HepG2 (cell line): ENCODE results near the gene PIEZO1. TPM values are rescaled to one million over a fixed set of nuclear protein-coding genes. Genes with fewer than 3 reads are reported as not detected.

Source experiments
- ATAC-seq: fragments of 200-7000 bp; cut with Tn5 transposase; 3 replicates; pipeline ENCODE4 v1.9.1; 2020; ENCODE audit warnings: mild to moderate bottlenecking, moderate library complexity
- BruUV-seq: library from RNA; stranded (reverse); fragments of 400-500 nt; replicated peaks from 2 replicates; lab custom pipeline; 2021; lab: Mats Ljungman, UMichigan
- CTCF ChIA-PET: fragments of 300-600 bp; formaldehyde crosslinking; extraction: SDS; loops from one replicate; lab custom pipeline; 2021; ENCODE audit warnings: low total read pairs, inconsistent platforms, low intra/inter-chr PET ratio; lab: Yijun Ruan, JAX
- POLR2A ChIA-PET: fragments of 350-600 bp; sonication (Branson Sonifier 250); formaldehyde crosslinking; loops from one replicate; lab custom pipeline; 2020; ENCODE audit warnings: antibody characterized with exemption, inconsistent platforms; lab: Yijun Ruan, JAX
- DNase-seq: peaks from one replicate; pipeline ENCODE4 v3.0.0-alpha.2; 2015; ENCODE audit warnings: low spot score
- FAIRE-seq: peaks from 3 replicates; lab custom pipeline; 2011; peaks lifted over from hg19 to GRCh38; lab: Jason Lieb, UNC
- H2AFZ ChIP-seq: one replicate; pipeline ENCODE4 v1.6.1; 2011; ENCODE audit warnings: low read length, inconsistent platforms
- H3K27ac ChIP-seq: fragments of 300-600 bp; 3 replicates; pipeline ENCODE4 v1.8.0; 2011; ENCODE audit warnings: mixed run types, mild to moderate bottlenecking, mixed read lengths, low read length, inconsistent platforms; ENCODE audit not compliant: insufficient read depth; ENCODE audit errors: extremely low read length
- H3K27me3 ChIP-seq, 2 experiments: fragments of 200-600 bp in 1 of 2; 2 replicates in 1 of 2; 3 replicates in 1 of 2; pipeline versions ENCODE4 v1.6.0 to v1.8.0; 2011; ENCODE audit warnings: low read length in 2 of 2, mild to moderate bottlenecking in 2 of 2, moderate library complexity in 2 of 2, inconsistent platforms in 1 of 2; ENCODE audit not compliant: insufficient read depth in 2 of 2, control insufficient read depth in 1 of 2
- H3K36me3 ChIP-seq, 2 experiments: fragments of 200-600 bp in 1 of 2; replicated peaks in 1 of 2; 2 replicates in 1 of 2; 3 replicates in 1 of 2; pipeline versions ENCODE4 v1.5.1 to v1.8.0; 2011; ENCODE audit warnings: low read length in 2 of 2, inconsistent platforms in 1 of 2; ENCODE audit not compliant: insufficient read depth in 2 of 2, control insufficient read depth in 1 of 2
- H3K4me1 ChIP-seq: 2 replicates; pipeline ENCODE4 v1.5.1; 2012; ENCODE audit warnings: low read length, inconsistent platforms; ENCODE audit not compliant: insufficient read depth
- H3K4me2 ChIP-seq: 2 replicates; pipeline ENCODE4 v1.6.0; 2011; ENCODE audit warnings: low read depth, low read length, inconsistent platforms
- H3K4me3 ChIP-seq, 3 experiments: fragments of 200-600 bp in 1 of 3; sonication (generic), shearing (Covaris generic) in 1 of 3; replicated peaks in 1 of 3; 2 replicates each; pipeline ENCODE4 v1.5.1; 2011 to 2016; ENCODE audit warnings: low read length in 3 of 3, inconsistent platforms in 2 of 3, low read depth in 2 of 3, mild to moderate bottlenecking in 2 of 3, control low read depth in 1 of 3, mixed read lengths in 1 of 3; ENCODE audit not compliant: insufficient read depth in 1 of 3
- H3K79me2 ChIP-seq: one replicate; pipeline ENCODE4 v1.6.1; 2011; ENCODE audit warnings: low read length, inconsistent platforms; ENCODE audit not compliant: insufficient read depth
- H3K9ac ChIP-seq: 2 replicates; pipeline ENCODE4 v1.6.0; 2011; ENCODE audit warnings: mild to moderate bottlenecking, low read depth, low read length, inconsistent platforms; ENCODE audit not compliant: insufficient read depth
- H3K9me3 ChIP-seq: 2 replicates; pipeline ENCODE4 v1.5.1; 2012; ENCODE audit warnings: mild to moderate bottlenecking, low read length
- H4K20me1 ChIP-seq: 2 replicates; pipeline ENCODE4 v1.6.0; 2011; ENCODE audit warnings: inconsistent platforms, mild to moderate bottlenecking, low read length, moderate library complexity; ENCODE audit not compliant: insufficient read depth
- AGO2 ChIP-seq: fragments of 200-400 bp; formaldehyde crosslinking; optimal IDR thresholded peaks from 2 replicates; pipeline ENCODE3; 2017; ENCODE audit warnings: mild to moderate bottlenecking, low read depth, low read length, moderate library complexity
- AHR ChIP-seq: IDR thresholded peaks from 2 replicates; pipeline ENCODE4 v1.6.1; 2018; ENCODE audit warnings: missing genetic modification reagents, missing compliant biosample characterization
- HNRNPL ChIP-seq: fragments of 200-400 bp; formaldehyde crosslinking; IDR thresholded peaks from 2 replicates; pipeline ENCODE4 v1.6.1; 2017; ENCODE audit warnings: mild to moderate bottlenecking, low read depth, low read length
- KDM2A ChIP-seq: sonication (generic); formaldehyde crosslinking; IDR thresholded peaks from 2 replicates; pipeline ENCODE4 v1.4.0; 2020; ENCODE audit warnings: low read depth, missing genetic modification reagents, borderline replicate concordance
- POGZ ChIP-seq: sonication (generic); formaldehyde crosslinking; IDR thresholded peaks from 2 replicates; pipeline ENCODE4 v1.4.0; 2020; ENCODE audit warnings: mild to moderate bottlenecking, missing genetic modification reagents
- RBFOX2 ChIP-seq: fragments of 200-400 bp; formaldehyde crosslinking; IDR thresholded peaks from 2 replicates; pipeline ENCODE4 v1.6.1; 2017; ENCODE audit warnings: low read depth, mild to moderate bottlenecking, low read length
- SRSF1 ChIP-seq: fragments of 200-400 bp; formaldehyde crosslinking; optimal IDR thresholded peaks from 2 replicates; pipeline ENCODE3; 2017; ENCODE audit warnings: mild to moderate bottlenecking, low read depth, low read length, moderate library complexity
- TOPORS ChIP-seq: sonication (generic); formaldehyde crosslinking; IDR thresholded peaks from 2 replicates; pipeline ENCODE4 v1.8.0; 2023; ENCODE audit warnings: mild to moderate bottlenecking, missing genetic modification reagents
- ZBTB1 ChIP-seq: sonication (generic); formaldehyde crosslinking; IDR thresholded peaks from 2 replicates; pipeline ENCODE4 v1.4.0; 2020; ENCODE audit warnings: missing genetic modification reagents, borderline replicate concordance
- ZNF124 ChIP-seq: sonication (generic); formaldehyde crosslinking; IDR thresholded peaks from 2 replicates; pipeline ENCODE4 v1.4.0; 2020; ENCODE audit warnings: missing genetic modification reagents
- ZNF263 ChIP-seq: sonication (generic); formaldehyde crosslinking; IDR thresholded peaks from 2 replicates; pipeline ENCODE4 v1.4.0; 2020; ENCODE audit warnings: missing genetic modification reagents
- WGBS: methylation state at CpG from one replicate; pipeline ENCODE4 v1.1.6; 2017; ENCODE audit warnings: low lambda C conversion rate; 5-methylcytosine and 5-hydroxymethylcytosine counted together
- in situ Hi-C: cut with HindIII; loops from 2 replicates; pipeline ENCODE4 v1.10.0; 2017; ENCODE audit warnings: low pct_unique_long_range_greater_than_20kb; ENCODE audit not compliant: extremely low pct_ligation_motif_present
- intact Hi-C: fragments of 100-400 bp; cut with micrococcal nuclease; formaldehyde crosslinking; loops from one replicate; pipeline ENCODE4 v1.10.0; 2022; ENCODE audit not compliant: unreplicated experiment
- polyA plus RNA-seq, 8 experiments: library from polyadenylated mRNA; depleted of rRNA in 3 of 8; stranded (reverse) in 7 of 8; unstranded in 1 of 8; fragments of >200 nt; fragmentation: Illumina TruSeq in 4 of 8; extraction: Trizol in 4 of 8; gene quantifications; 2 replicates each; pipeline versions ENCODE4 v1.2.1 to v1.2.3, GENCODE V29; 2011 to 2016; ENCODE audit warnings: low read depth in 4 of 8, missing spikeins in 1 of 8, mixed read lengths in 1 of 8; ENCODE audit not compliant: insufficient read depth in 1 of 8
- total RNA-seq, 5 experiments: library from RNA; depleted of rRNA; stranded (reverse); fragments of >200 nt; fragmentation: Illumina TruSeq; extraction: Trizol; gene quantifications; 2 replicates each; pipeline ENCODE4 v1.2.3, GENCODE V29; 2016; ENCODE audit warnings: low read depth in 1 of 5
- TF ChIP-seq, protein P1 (sequence below): sonication (generic); formaldehyde crosslinking; IDR thresholded peaks from 2 replicates; pipeline ENCODE4 v1.4.0; 2020; ENCODE audit warnings: mild to moderate bottlenecking, missing genetic modification reagents
- TF ChIP-seq, protein P2 (sequence below): sonication (generic); formaldehyde crosslinking; IDR thresholded peaks from 2 replicates; pipeline ENCODE4 v1.4.0; 2020; ENCODE audit warnings: low read depth, missing genetic modification reagents

The PIEZO1 gene
- total and polyA plus RNA-seq, 2 of the 13 experiments (the other 11 are each of a cell fraction or from before 2014, with no cell fraction given): 67.9 to 85.0 TPM

DNA sequence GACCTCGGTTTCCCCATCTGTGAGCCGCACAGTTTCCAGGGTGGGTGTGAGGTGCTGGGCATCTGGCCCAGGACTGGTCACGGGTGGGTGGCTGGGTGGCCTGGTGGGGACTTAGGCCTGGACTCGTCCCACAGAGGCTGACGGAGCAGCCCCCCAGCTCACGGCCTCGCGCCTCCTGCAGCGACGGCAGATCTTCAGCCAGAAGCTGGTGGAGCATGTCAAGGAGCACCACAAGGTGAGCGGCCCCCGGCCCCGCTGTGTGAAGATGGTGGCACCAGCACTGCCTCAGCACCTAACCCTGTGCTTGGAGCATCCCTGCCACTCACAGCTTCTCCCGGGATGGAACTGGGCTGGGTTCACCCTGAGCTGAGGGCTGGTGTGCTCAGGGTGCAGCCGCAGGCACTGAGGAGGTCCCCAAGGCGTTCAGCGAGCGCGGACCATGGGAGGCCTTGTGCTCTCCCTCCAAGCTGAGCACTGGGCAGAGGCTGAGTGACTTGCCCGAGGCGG, 20.9 kb upstream of the PIEZO1 start:
- no peak for DNase-seq
- BruUV-seq: no TSS peak
- H3K4me2 ChIP-seq: no peak overlapping the region
- peak; percentile 47; the same call in 1 of the 2 replicates for TF ChIP-seq ZNF263 (CRISPR knock-in tag)
- peak; percentile 80 for TF ChIP-seq AGO2
- TF ChIP-seq, protein P1, sequence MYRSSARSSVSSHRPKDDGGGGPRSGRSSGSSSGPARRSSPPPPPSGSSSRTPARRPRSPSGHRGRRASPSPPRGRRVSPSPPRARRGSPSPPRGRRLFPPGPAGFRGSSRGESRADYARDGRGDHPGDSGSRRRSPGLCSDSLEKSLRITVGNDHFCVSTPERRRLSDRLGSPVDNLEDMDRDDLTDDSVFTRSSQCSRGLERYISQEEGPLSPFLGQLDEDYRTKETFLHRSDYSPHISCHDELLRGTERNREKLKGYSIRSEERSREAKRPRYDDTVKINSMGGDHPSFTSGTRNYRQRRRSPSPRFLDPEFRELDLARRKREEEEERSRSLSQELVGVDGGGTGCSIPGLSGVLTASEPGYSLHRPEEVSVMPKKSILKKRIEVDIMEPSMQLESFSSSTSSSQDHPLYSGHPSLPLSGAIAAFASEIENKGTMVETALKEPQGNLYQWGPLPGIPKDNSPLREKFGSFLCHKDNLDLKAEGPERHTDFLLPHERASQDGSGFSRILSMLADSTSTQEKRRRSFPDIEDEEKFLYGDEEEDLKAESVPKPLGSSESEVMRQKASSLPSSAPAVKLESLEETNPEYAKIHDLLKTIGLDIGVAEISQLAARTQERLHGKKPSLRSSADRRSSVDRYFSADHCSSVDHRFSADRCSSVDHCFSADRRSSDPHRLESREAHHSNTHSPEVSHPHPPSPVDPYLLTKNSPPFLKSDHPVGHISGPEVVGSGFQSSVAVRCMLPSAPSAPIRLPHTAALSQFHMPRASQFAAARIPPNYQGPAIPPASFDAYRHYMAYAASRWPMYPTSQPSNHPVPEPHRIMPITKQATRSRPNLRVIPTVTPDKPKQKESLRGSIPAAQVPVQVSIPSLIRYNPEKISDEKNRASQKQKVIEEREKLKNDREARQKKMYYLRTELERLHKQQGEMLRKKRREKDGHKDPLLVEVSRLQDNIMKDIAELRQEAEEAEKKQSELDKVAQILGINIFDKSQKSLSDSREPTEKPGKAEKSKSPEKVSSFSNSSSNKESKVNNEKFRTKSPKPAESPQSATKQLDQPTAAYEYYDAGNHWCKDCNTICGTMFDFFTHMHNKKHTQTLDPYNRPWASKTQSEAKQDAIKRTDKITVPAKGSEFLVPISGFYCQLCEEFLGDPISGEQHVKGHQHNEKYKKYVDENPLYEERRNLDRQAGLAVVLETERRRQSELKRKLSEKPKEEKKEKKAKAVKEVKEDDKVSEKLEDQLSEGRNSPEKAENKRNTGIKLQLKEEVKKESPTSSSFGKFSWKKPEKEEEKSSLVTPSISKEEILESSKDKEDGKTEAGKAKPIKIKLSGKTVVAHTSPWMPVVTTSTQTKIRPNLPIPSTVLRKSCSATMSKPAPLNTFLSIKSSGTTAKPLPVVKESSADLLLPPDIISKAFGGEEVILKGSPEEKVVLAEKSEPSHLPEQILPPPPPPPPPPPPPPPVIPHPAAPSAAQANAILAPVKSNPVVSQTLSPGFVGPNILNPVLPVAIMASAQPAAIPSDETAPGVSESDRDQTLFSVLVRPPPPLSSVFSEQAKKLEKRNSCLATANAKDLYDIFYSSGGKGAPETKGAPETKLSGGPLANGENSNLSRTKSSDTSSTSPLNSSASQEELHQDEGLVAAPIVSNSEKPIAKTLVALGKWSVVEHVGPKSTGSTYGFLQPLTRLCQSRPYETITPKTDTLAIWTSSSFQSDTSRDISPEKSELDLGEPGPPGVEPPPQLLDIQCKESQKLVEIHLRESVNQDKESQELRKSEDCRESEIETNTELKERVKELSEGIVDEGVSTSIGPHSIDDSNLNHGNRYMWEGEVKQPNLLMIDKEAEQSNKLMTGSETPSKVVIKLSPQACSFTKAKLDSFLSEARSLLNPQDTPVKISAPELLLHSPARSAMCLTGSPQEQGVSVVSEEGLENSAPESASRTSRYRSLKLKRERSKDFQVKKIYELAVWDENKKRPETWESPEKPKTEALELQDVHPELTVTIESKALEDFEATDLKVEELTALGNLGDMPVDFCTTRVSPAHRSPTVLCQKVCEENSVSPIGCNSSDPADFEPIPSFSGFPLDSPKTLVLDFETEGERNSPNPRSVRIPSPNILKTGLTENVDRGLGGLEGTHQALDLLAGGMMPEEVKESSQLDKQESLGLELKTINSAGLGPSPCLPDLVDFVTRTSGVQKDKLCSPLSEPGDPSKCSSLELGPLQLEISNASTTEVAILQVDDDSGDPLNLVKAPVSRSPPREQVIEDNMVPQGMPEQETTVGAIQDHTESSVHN (CRISPR knock-in tag): no peak
- TF ChIP-seq ZNF124: no peak
- 0 out of 2 replicates have a peak, but pooled peaks have one; percentile 18 for TF ChIP-seq POGZ (CRISPR knock-in tag)
- TF ChIP-seq, protein P2, sequence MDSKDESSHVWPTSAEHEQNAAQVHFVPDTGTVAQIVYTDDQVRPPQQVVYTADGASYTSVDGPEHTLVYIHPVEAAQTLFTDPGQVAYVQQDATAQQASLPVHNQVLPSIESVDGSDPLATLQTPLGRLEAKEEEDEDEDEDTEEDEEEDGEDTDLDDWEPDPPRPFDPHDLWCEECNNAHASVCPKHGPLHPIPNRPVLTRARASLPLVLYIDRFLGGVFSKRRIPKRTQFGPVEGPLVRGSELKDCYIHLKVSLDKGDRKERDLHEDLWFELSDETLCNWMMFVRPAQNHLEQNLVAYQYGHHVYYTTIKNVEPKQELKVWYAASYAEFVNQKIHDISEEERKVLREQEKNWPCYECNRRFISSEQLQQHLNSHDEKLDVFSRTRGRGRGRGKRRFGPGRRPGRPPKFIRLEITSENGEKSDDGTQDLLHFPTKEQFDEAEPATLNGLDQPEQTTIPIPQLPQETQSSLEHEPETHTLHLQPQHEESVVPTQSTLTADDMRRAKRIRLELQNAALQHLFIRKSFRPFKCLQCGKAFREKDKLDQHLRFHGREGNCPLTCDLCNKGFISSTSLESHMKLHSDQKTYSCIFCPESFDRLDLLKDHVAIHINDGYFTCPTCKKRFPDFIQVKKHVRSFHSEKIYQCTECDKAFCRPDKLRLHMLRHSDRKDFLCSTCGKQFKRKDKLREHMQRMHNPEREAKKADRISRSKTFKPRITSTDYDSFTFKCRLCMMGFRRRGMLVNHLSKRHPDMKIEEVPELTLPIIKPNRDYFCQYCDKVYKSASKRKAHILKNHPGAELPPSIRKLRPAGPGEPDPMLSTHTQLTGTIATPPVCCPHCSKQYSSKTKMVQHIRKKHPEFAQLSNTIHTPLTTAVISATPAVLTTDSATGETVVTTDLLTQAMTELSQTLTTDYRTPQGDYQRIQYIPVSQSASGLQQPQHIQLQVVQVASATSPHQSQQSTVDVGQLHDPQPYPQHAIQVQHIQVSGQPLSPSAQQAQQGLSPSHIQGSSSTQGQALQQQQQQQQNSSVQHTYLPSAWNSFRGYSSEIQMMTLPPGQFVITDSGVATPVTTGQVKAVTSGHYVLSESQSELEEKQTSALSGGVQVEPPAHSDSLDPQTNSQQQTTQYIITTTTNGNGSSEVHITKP (CRISPR knock-in tag): peak; percentile 19; the same call in 1 of the 2 replicates
- TF ChIP-seq KDM2A (CRISPR knock-in tag): 0 out of 2 replicates have a peak, but pooled peaks have one; percentile 14
- peak; percentile 17; the same call in 1 of the 2 replicates for TF ChIP-seq HNRNPL
- TF ChIP-seq AHR: peak; percentile 12; the same call in 1 of the 2 replicates
- no peak for TF ChIP-seq SRSF1
- peak; percentile 68; the same call in 1 of the 2 replicates for TF ChIP-seq RBFOX2
- no peak for TF ChIP-seq ZBTB1 (CRISPR knock-in tag)
- TF ChIP-seq TOPORS: 0 out of 2 replicates have a peak, but pooled peaks have one; percentile 29

More for the DNA sequence above, 20.9 kb upstream of the PIEZO1 start:
- Histone ChIP-seq H4K20me1 (peaks cover 11% of the 10 kb centered on the region; the same call in 1 of the 2 replicates), H3K27me3 (no peaks in the 10 kb centered on the region), H3K4me3 (no peak overlapping the region), H3K79me2 (peaks cover 30% of the 10 kb centered on the region), H3K9me3 (no peaks in the 10 kb centered on the region), H3K4me1 (peaks cover 42% of the 10 kb centered on the region), H3K27ac (peak overlapping the region; percentile 8), H3K36me3 (peaks cover 15 to 43% of the 10 kb centered on the region in 2 experiments), H3K9ac (no peak overlapping the region), H2AFZ (no peak overlapping the region)
- ChIA-PET CTCF (no interaction called here), POLR2A (interaction anchor here (1.6 to 2.2 kb wide), 2 partner anchors 42 to 46 kb away, joined by 5 to 6 read pairs; no protein-coding TSS in a partner anchor)
- in situ Hi-C loops: no loop called here
- FAIRE-seq: no peak
- ATAC-seq: no peak
- intact Hi-C loops: no loop called here
- 100% methylated on average over 3 of the region's 21 CpGs for WGBS
